NT2/D1 (cell line): ENCODE results near the gene GABPB1.

ENCODE experiments used
- DNase-seq: peaks from one replicate; pipeline ENCODE4 v3.0.0-alpha.2; 2011; ENCODE audit warnings: low read depth, low spot score
- H3K27me3 ChIP-seq: 2 replicates; pipeline ENCODE4 v1.6.0; 2011; ENCODE audit warnings: mild to moderate bottlenecking; ENCODE audit not compliant: insufficient read length, insufficient read depth
- H3K36me3 ChIP-seq: 2 replicates; pipeline ENCODE4 v1.6.1; 2011; ENCODE audit warnings: mild to moderate bottlenecking, low read length, mixed read lengths; ENCODE audit not compliant: insufficient read depth, insufficient read length
- H3K4me1 ChIP-seq: 2 replicates; pipeline ENCODE4 v1.5.1; 2011; ENCODE audit not compliant: insufficient read depth, insufficient read length
- H3K4me3 ChIP-seq: 2 replicates; pipeline ENCODE4 v1.5.1; 2011; ENCODE audit warnings: low read depth; ENCODE audit not compliant: insufficient read length
- H3K9ac ChIP-seq: 2 replicates; pipeline ENCODE4 v1.6.0; 2011; ENCODE audit warnings: low read depth; ENCODE audit not compliant: insufficient read length
- H3K9me3 ChIP-seq: 2 replicates; pipeline ENCODE4 v1.5.1; 2011; ENCODE audit warnings: mild to moderate bottlenecking, low read length; ENCODE audit not compliant: insufficient read depth
- SUZ12 ChIP-seq: IDR thresholded peaks from 2 replicates; pipeline ENCODE4 v1.6.1; 2011; ENCODE audit not compliant: insufficient read length, insufficient read depth; ENCODE audit errors: extremely low read depth
- YY1 ChIP-seq: IDR thresholded peaks from 2 replicates; pipeline ENCODE4 v1.6.1; 2011; ENCODE audit not compliant: insufficient read length, insufficient read depth
- ZNF274 ChIP-seq: IDR thresholded peaks from 2 replicates; pipeline ENCODE4 v1.6.1; 2011; ENCODE audit warnings: mild to moderate bottlenecking, low read depth, low read length

GABPB1 gene

GRCh38 chr15:50257924-50258323, 97.1 kb downstream of the GABPB1 start:
- Histone ChIP-seq H3K9ac (no peak overlapping the region), H3K4me1 (no peaks in the 10 kb centered on the region), H3K36me3 (no peaks in the 10 kb centered on the region), H3K4me3 (no peak overlapping the region), H3K27me3 (no peaks in the 10 kb centered on the region), H3K9me3 (no peaks in the 10 kb centered on the region)
- DNase-seq = no peak
- no peak for TF ChIP-seq SUZ12
- no peak for TF ChIP-seq YY1
- no peak for TF ChIP-seq ZNF274

- H3K4me3 ChIP-seq = no peak overlapping the region
- no peaks in the 10 kb centered on the region for H3K4me1 ChIP-seq
Observed at GRCh38 chr15:50257332-50257731, 97.7 kb downstream of the GABPB1 start.

DNA sequence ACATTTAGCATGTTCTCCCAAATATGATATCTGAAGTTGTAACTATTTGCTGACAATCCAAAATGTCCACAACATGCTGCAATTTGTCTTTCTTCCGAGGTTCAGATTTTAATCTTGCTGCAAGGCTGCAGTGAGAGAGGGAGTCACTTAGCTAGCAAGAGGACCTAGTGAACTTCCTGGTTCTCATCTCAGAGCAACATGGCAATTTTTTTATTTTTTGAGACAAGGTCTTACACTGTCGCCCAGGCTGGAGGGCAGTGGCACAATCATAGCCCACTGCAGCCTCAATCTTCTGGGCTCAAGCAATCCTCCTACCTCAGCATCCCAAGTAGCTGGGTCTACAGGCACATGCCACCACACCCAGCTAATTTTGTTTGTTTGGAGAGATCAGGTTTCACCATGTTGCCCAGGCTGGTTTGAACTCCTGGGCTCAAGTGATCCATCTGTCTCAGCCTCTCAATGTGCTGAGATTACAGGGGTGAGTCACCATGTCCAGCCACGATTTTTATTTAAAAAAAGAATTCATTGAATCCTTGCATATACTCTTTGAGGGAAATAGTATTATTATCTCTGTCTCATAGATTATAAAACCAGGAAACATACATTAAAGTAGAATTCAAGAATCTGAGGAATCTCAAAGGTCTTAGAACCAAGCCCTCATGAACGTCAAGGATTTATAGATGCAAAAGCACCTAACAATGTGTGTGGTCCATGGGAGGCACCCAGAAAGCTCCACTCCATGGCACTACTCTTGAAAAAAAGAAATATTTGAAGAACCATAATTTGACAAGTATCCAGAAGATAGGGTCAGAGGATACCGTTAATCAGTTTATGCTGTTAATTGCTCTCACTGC, 98.6 kb downstream of the GABPB1 start:
- Histone ChIP-seq H3K27me3 (no peaks in the 10 kb centered on the region), H3K4me1 (no peaks in the 10 kb centered on the region), H3K36me3 (no peaks in the 10 kb centered on the region), H3K9ac (no peak overlapping the region), H3K4me3 (no peak overlapping the region), H3K9me3 (no peaks in the 10 kb centered on the region)
- DNase-seq = no peak
- TF ChIP-seq SUZ12 (no peak), ZNF274 (no peak)

More at GRCh38 chr15:50257332-50257731, 97.7 kb downstream of the GABPB1 start:
- TF ChIP-seq YY1 = no peak
- TF ChIP-seq SUZ12 = no peak
- TF ChIP-seq ZNF274 = no peak
- Histone ChIP-seq H3K9me3 (no peaks in the 10 kb centered on the region), H3K36me3 (no peaks in the 10 kb centered on the region), H3K27me3 (no peaks in the 10 kb centered on the region), H3K9ac (no peak overlapping the region)
- no peak for DNase-seq

DNA sequence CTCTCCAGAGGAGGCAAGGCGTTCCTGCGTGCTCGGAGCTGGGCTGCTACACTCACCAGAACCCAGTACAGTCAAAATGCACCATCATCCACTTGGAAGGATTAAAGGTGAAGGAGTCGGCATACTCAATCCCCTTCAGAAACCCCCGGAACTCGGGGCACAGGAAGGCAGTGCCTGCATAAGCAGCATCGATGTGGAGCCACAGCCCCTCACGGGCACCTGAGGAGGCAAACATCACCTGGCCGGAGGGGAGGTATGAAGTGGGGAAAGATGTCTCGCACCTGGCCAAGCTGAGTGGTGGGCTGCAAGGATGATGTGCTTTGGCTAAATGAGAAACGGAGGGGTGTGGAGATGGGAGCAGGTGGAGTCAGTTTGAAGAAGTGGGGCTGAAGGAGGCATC, 102.4 kb downstream of the GABPB1 start:
- no peak for TF ChIP-seq SUZ12
- no peak for TF ChIP-seq YY1
- no peaks in the 10 kb centered on the region for H3K27me3 ChIP-seq
- no peak for DNase-seq
- no peak overlapping the region for H3K4me3 ChIP-seq
- no peak overlapping the region for H3K9ac ChIP-seq
- H3K4me1 ChIP-seq = no peaks in the 10 kb centered on the region
- H3K36me3 ChIP-seq = no peaks in the 10 kb centered on the region
- no peaks in the 10 kb centered on the region for H3K9me3 ChIP-seq

GRCh38 chr15:50251638-50252182, 103.3 kb downstream of the GABPB1 start:
- no peaks in the 10 kb centered on the region for H3K4me1 ChIP-seq
- H3K4me3 ChIP-seq = no peak overlapping the region
- H3K27me3 ChIP-seq = no peaks in the 10 kb centered on the region
- H3K9ac ChIP-seq = no peak overlapping the region
- TF ChIP-seq ZNF274 = no peak
- H3K36me3 ChIP-seq = no peaks in the 10 kb centered on the region
- no peaks in the 10 kb centered on the region for H3K9me3 ChIP-seq
- no peak for DNase-seq

GRCh38 chr15:50250760-50251394, 104.1 kb downstream of the GABPB1 start:
- H3K27me3 ChIP-seq = no peaks in the 10 kb centered on the region
- no peaks in the 10 kb centered on the region for H3K4me1 ChIP-seq
- H3K9ac ChIP-seq = no peak overlapping the region
- DNase-seq = no peak
- TF ChIP-seq YY1 (no peak), SUZ12 (no peak), ZNF274 (no peak)
- H3K9me3 ChIP-seq = no peaks in the 10 kb centered on the region
- H3K4me3 ChIP-seq = no peak overlapping the region
- H3K36me3 ChIP-seq = no peaks in the 10 kb centered on the region

- H3K9ac ChIP-seq = no peak overlapping the region
- no peaks in the 10 kb centered on the region for H3K4me1 ChIP-seq
- no peak overlapping the region for H3K4me3 ChIP-seq
- DNase-seq = no peak
- no peaks in the 10 kb centered on the region for H3K27me3 ChIP-seq
- TF ChIP-seq YY1 (no peak), SUZ12 (no peak), ZNF274 (no peak)
- no peaks in the 10 kb centered on the region for H3K9me3 ChIP-seq
- H3K36me3 ChIP-seq = no peaks in the 10 kb centered on the region
Observed at GRCh38 chr15:50249704-50250103, 105.3 kb downstream of the GABPB1 start.
